H9 (cell line): ENCODE data around the gene TMCO4. TPM values are rescaled to one million over a fixed set of nuclear protein-coding genes. Genes with fewer than 3 reads are reported as not detected.
A peak's percentile ranks its signal among the peaks of the same experiment; 100 is the strongest.

Experiments
- DNase-seq: peaks from one replicate; pipeline ENCODE4 v3.0.0-alpha.2; 2017
- H2AFZ ChIP-seq: one replicate; pipeline ENCODE4 v1.6.1; 2013; ENCODE audit warnings: mild to moderate bottlenecking, low read length, control low read depth, moderate library complexity
- H2AK5ac ChIP-seq: 2 replicates; pipeline ENCODE4 v1.6.1; 2013; ENCODE audit warnings: low read length, control low read depth, mixed read lengths; ENCODE audit not compliant: insufficient read length
- H2BK120ac ChIP-seq: one replicate; pipeline ENCODE4 v1.6.1; 2013; ENCODE audit warnings: low read depth, mild to moderate bottlenecking, low read length, control low read depth, inconsistent platforms; ENCODE audit not compliant: poor library complexity, severe bottlenecking
- H2BK12ac ChIP-seq: 2 replicates; pipeline ENCODE4 v1.6.1; 2013; ENCODE audit warnings: low read length, control low read depth, mixed read lengths, low read depth; ENCODE audit not compliant: insufficient read length
- H2BK15ac ChIP-seq: 2 replicates; pipeline ENCODE4 v1.6.1; 2013; ENCODE audit warnings: low read depth, low read length, control low read depth
- H2BK20ac ChIP-seq: one replicate; pipeline ENCODE4 v1.6.1; 2013; ENCODE audit warnings: low read depth, mild to moderate bottlenecking, low read length, control low read depth, inconsistent platforms; ENCODE audit not compliant: poor library complexity, severe bottlenecking
- H2BK5ac ChIP-seq: 2 replicates; pipeline ENCODE4 v1.6.1; 2013; ENCODE audit warnings: low read length, control low read depth, mixed read lengths; ENCODE audit not compliant: insufficient read length
- H3K14ac ChIP-seq: 2 replicates; pipeline ENCODE4 v1.6.1; 2013; ENCODE audit warnings: low read length, control low read depth; ENCODE audit not compliant: insufficient read depth
- H3K18ac ChIP-seq: 2 replicates; pipeline ENCODE4 v1.6.1; 2013; ENCODE audit warnings: low read depth, mild to moderate bottlenecking, mixed read lengths, low read length, control low read depth; ENCODE audit not compliant: insufficient read length
- H3K23ac ChIP-seq: 2 replicates; pipeline ENCODE4 v1.6.1; 2013; ENCODE audit warnings: low read length, control low read depth, mixed read lengths, low read depth; ENCODE audit not compliant: insufficient read length
- H3K23me2 ChIP-seq: 2 replicates; pipeline ENCODE4 v1.6.1; 2013; ENCODE audit warnings: low read depth, mild to moderate bottlenecking, mixed read lengths, low read length, control low read depth; ENCODE audit not compliant: insufficient read length, poor library complexity, severe bottlenecking
- H3K27ac ChIP-seq: 2 replicates; pipeline ENCODE4 v1.5.1; 2013; ENCODE audit warnings: low read length, control low read depth, mixed read lengths, low read depth; ENCODE audit not compliant: insufficient read length
- H3K27me3 ChIP-seq: 2 replicates; pipeline ENCODE4 v1.6.1; 2013; ENCODE audit warnings: low read length, control low read depth, inconsistent platforms; ENCODE audit not compliant: insufficient read depth
- H3K4ac ChIP-seq: 2 replicates; pipeline ENCODE4 v1.6.1; 2013; ENCODE audit warnings: low read depth, mild to moderate bottlenecking, control low read depth, inconsistent platforms, low read length, moderate library complexity
- H3K4me1 ChIP-seq: 2 replicates; pipeline ENCODE4 v1.6.1; 2013; ENCODE audit warnings: low read length, control low read depth, inconsistent platforms; ENCODE audit not compliant: insufficient read depth
- H3K4me2 ChIP-seq: 2 replicates; pipeline ENCODE4 v1.6.1; 2013; ENCODE audit warnings: low read length, control low read depth, mixed read lengths; ENCODE audit not compliant: insufficient read length, insufficient read depth
- H3K56ac ChIP-seq: 2 replicates; pipeline ENCODE4 v1.6.1; 2013; ENCODE audit warnings: low read depth, mild to moderate bottlenecking, mixed read lengths, low read length, control low read depth; ENCODE audit not compliant: insufficient read length
- H3K79me1 ChIP-seq: 2 replicates; pipeline ENCODE4 v1.6.1; 2013; ENCODE audit warnings: low read depth, mild to moderate bottlenecking, moderate library complexity, low read length, control low read depth, inconsistent platforms; ENCODE audit not compliant: insufficient read depth, poor library complexity, severe bottlenecking
- H3K79me2 ChIP-seq: 2 replicates; pipeline ENCODE4 v1.6.1; 2013; ENCODE audit warnings: low read length, control low read depth, inconsistent platforms; ENCODE audit not compliant: insufficient read depth
- H3K9ac ChIP-seq: 2 replicates; pipeline ENCODE4 v1.6.1; 2013; ENCODE audit warnings: low read length, control low read depth, mixed read lengths; ENCODE audit not compliant: insufficient read length; ENCODE audit errors: extremely low read depth
- H3K9me3 ChIP-seq: one replicate; pipeline ENCODE4 v1.6.1; 2013; ENCODE audit warnings: low read depth, low read length, inconsistent platforms; ENCODE audit not compliant: control insufficient read depth
- H3T11ph ChIP-seq: one replicate; pipeline ENCODE4 v1.6.1; 2013; ENCODE audit warnings: mild to moderate bottlenecking, low read length, control low read depth, inconsistent platforms
- H4K20me1 ChIP-seq: one replicate; pipeline ENCODE4 v1.6.1; 2013; ENCODE audit not compliant: control insufficient read depth, insufficient read length, insufficient read depth
- H4K5ac ChIP-seq: 2 replicates; pipeline ENCODE4 v1.6.1; 2013; ENCODE audit warnings: low read depth, mild to moderate bottlenecking, mixed read lengths, low read length, control low read depth; ENCODE audit not compliant: insufficient read length
- H4K8ac ChIP-seq: replicated peaks from 2 replicates; pipeline ENCODE4 v1.6.1; 2013; ENCODE audit warnings: low read length, control low read depth, mixed read lengths, low read depth; ENCODE audit not compliant: insufficient read length
- H4K91ac ChIP-seq: 2 replicates; pipeline ENCODE4 v1.6.1; 2013; ENCODE audit warnings: low read depth, mild to moderate bottlenecking, moderate library complexity, mixed read lengths, low read length, control low read depth; ENCODE audit not compliant: insufficient read length
- H3K27ac Mint-ChIP-seq, 3 experiments: 2 replicates in 2 of 3; 3 replicates in 1 of 3; pipeline ENCODE4 v1.8.0; 2020 to 2021; ENCODE audit warnings: mixed read lengths in 3 of 3, mild to moderate bottlenecking in 1 of 3, moderate library complexity in 1 of 3
- H3K27me3 Mint-ChIP-seq: 2 replicates; pipeline ENCODE4 v1.8.0; 2021; ENCODE audit warnings: low read depth, mild to moderate bottlenecking, moderate library complexity, mixed read lengths
- H3K36me3 Mint-ChIP-seq, 3 experiments: 2 replicates in 2 of 3; 3 replicates in 1 of 3; pipeline ENCODE4 v1.8.0; 2020 to 2021; ENCODE audit warnings: low read depth in 3 of 3, mixed read lengths in 3 of 3; ENCODE audit not compliant: insufficient read depth in 1 of 3
- H3K4me1 Mint-ChIP-seq, 2 experiments: 2 replicates each; pipeline ENCODE4 v1.8.0; 2020; ENCODE audit warnings: mixed read lengths in 2 of 2
- H3K4me3 Mint-ChIP-seq, 2 experiments: 2 replicates in 1 of 2; 3 replicates in 1 of 2; pipeline ENCODE4 v1.8.0; 2020 to 2021; ENCODE audit warnings: mild to moderate bottlenecking in 2 of 2, mixed read lengths in 2 of 2, moderate library complexity in 1 of 2
- H3K9me3 Mint-ChIP-seq, 2 experiments: 2 replicates in 1 of 2; 3 replicates in 1 of 2; pipeline ENCODE4 v1.8.0; 2020; ENCODE audit warnings: mild to moderate bottlenecking in 2 of 2, mixed read lengths in 2 of 2, moderate library complexity in 1 of 2
- CTCF ChIP-seq: fragments of 200-600 bp; sonication (generic); conservative IDR thresholded peaks from 3 replicates; pipeline ENCODE4 v1.8.0; 2021; ENCODE audit warnings: antibody characterized with exemption, mild to moderate bottlenecking
- WGBS: extraction: QIAGEN DNeasy Blood & Tissue Kit; methylation state at CpG from one replicate; pipeline ENCODE4 v1.1.7; 2013; ENCODE audit warnings: missing lambda C conversion rate, low lambda C conversion rate, mixed read lengths; ENCODE audit not compliant: insufficient read length; ENCODE audit errors: extremely low coverage; 5-methylcytosine and 5-hydroxymethylcytosine counted together
- total RNA-seq: library from RNA; stranded (reverse); gene quantifications from 2 replicates; pipeline ENCODE4 v1.2.1, GENCODE V29; 2021

TMCO4 gene
- total RNA-seq, 1 experiment from 2014 or later, result 4.0 TPM

DNA sequence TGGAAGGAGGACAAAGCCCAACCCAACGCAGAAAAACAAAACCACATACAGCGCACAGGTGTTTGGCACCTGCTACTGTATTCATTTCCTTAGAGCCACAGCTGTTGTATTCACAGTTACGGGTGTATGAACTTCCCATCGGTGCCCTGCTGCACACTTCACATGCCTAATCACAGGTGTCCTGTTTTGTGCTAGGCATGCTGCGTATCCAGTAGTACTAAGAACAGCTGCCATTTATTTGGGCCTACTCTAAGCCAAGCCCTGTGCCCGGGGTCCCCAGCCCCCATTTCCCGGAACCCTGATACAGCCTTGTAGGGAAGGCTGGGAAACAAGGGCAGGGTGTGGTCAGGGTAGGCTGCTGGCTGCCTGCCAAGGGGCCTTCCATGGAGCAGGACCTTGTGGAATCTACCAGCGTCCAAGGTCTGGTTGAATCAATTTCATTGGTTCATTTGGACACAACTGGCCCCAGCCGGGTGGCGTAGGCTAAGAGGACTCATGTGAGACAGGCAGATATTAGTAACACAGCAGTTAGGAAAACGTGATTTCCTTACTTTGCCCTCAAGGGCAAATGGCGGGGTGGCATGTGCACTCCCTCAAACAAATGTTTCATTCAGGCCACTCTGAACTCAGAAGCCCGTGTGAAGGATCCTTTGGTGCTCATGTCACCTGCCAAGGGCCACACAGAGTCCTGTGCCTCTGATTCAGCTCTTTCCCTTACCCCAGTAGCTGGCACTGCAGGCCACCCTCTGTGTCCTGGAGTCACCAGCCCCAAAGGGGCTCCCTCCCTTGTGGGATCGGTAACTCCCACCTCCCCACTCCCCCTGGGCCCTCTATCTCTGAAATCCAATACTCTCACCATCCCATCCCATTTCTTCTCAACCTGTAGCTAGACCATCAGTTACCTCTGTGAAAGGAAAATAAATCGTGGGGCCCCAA lies 16.4 kb upstream of the TMCO4 start:
- H3K56ac ChIP-seq, result no peak overlapping the region
- H3K4me1 Mint-ChIP-seq, result peaks cover 57 to 66% of the 10 kb centered on the region in 2 experiments
- H4K91ac ChIP-seq, result no peak overlapping the region
- H3K23me2 ChIP-seq, result no peaks in the 10 kb centered on the region
- no peaks in the 10 kb centered on the region; a peak in 1 of 5 replicates for H3K9me3 Mint-ChIP-seq
- H3K4me3 Mint-ChIP-seq, result peak overlapping the region; percentile 24 to 46; a peak in 4 of 5 replicates
- H3K9ac ChIP-seq, result no peak overlapping the region
- peak overlapping the region; percentile 3 for H3K18ac ChIP-seq
- no peaks in the 10 kb centered on the region for H3K79me2 ChIP-seq
- no peak overlapping the region for H3T11ph ChIP-seq
- no peak overlapping the region for H4K5ac ChIP-seq
- no peak for TF ChIP-seq CTCF
- H2BK120ac ChIP-seq, result no peak overlapping the region
- H3K4me1 ChIP-seq, result peaks cover 14% of the 10 kb centered on the region; the same call in 1 of the 2 replicates
- no peak overlapping the region for H2BK20ac ChIP-seq
- peaks cover 8% of the 10 kb centered on the region for H3K27me3 Mint-ChIP-seq
- H2AFZ ChIP-seq, result no peak overlapping the region
- no peak overlapping the region for H4K8ac ChIP-seq
- no peaks in the 10 kb centered on the region for H3K36me3 Mint-ChIP-seq
- H4K20me1 ChIP-seq, result no peaks in the 10 kb centered on the region
- no peak overlapping the region for H2AK5ac ChIP-seq
- H3K27ac ChIP-seq, result peak overlapping the region; percentile 60
- no peaks in the 10 kb centered on the region; the same call in 1 of the 2 replicates for H3K27me3 ChIP-seq
- no peak overlapping the region for H2BK5ac ChIP-seq
- H2BK12ac ChIP-seq, result peak overlapping the region; percentile 43
- H3K4me2 ChIP-seq, result peak overlapping the region; percentile 28
- H3K4ac ChIP-seq, result no peak overlapping the region
- H3K9me3 ChIP-seq, result no peaks in the 10 kb centered on the region
- H3K14ac ChIP-seq, result peak overlapping the region; percentile 23; the same call in 1 of the 2 replicates
- H3K27ac Mint-ChIP-seq, result peak overlapping the region; percentile 89 to 97 (median 94)
- H3K23ac ChIP-seq, result no peak overlapping the region
- no peak for DNase-seq
- no peak overlapping the region for H2BK15ac ChIP-seq
- no CpG with 5 or more reads among the region's 15 CpGs for WGBS
- H3K79me1 ChIP-seq, result no peaks in the 10 kb centered on the region
